MCF 10A (cell line): ENCODE data around the gene CFAP69. TPM values are rescaled to one million over a fixed set of nuclear protein-coding genes. Genes with fewer than 3 reads are reported as not detected.

Experiments
- BruUV-seq: library from RNA; stranded (reverse); fragments of 400-500 nt; replicated peaks from 2 replicates; lab custom pipeline; 2021; lab: Mats Ljungman, UMichigan
- CTCF ChIA-PET: fragments of 300-600 bp; sonication (Branson Sonifier 250); formaldehyde crosslinking; extraction: SDS; loops from one replicate; lab custom pipeline; 2021; ENCODE audit warnings: antibody characterized with exemption, inconsistent platforms; lab: Yijun Ruan, JAX
- POLR2A ChIA-PET: fragments of 300-600, 350-650 bp; sonication (Branson Sonifier 250); formaldehyde crosslinking; extraction: SDS; loops from one replicate; lab custom pipeline; 2020; ENCODE audit warnings: antibody characterized with exemption, inconsistent platforms; lab: Yijun Ruan, JAX
- DNase-seq: peaks from one replicate; pipeline ENCODE4 v3.0.0-alpha.2; 2018; ENCODE audit not compliant: unreplicated experiment
- H3K27ac Mint-ChIP-seq: one replicate; pipeline ENCODE4 v1.8.0; 2022; ENCODE audit warnings: mild to moderate bottlenecking, low read depth, mixed read lengths; ENCODE audit not compliant: unreplicated experiment
- H3K27me3 Mint-ChIP-seq: one replicate; pipeline ENCODE4 v1.8.0; 2022; ENCODE audit warnings: mixed read lengths; ENCODE audit not compliant: insufficient read depth, unreplicated experiment
- H3K36me3 Mint-ChIP-seq: one replicate; pipeline ENCODE4 v1.8.0; 2022; ENCODE audit warnings: mild to moderate bottlenecking, moderate library complexity, mixed read lengths; ENCODE audit not compliant: insufficient read depth, unreplicated experiment
- H3K4me1 Mint-ChIP-seq: one replicate; pipeline ENCODE4 v1.8.0; 2022; ENCODE audit warnings: mixed read lengths; ENCODE audit not compliant: insufficient read depth, unreplicated experiment
- H3K4me3 Mint-ChIP-seq: one replicate; pipeline ENCODE4 v1.8.0; 2022; ENCODE audit warnings: mild to moderate bottlenecking, moderate library complexity, mixed read lengths; ENCODE audit not compliant: unreplicated experiment
- H3K9me3 Mint-ChIP-seq: one replicate; pipeline ENCODE4 v1.8.0; 2022; ENCODE audit warnings: mixed read lengths; ENCODE audit not compliant: unreplicated experiment
- CTCF ChIP-seq: fragments of 200-600 bp; IDR thresholded peaks from one replicate; pipeline ENCODE4 v1.8.0; 2022; ENCODE audit warnings: antibody characterized with exemption, mild to moderate bottlenecking; ENCODE audit not compliant: unreplicated experiment
- intact Hi-C: fragments of 100-400 bp; cut with micrococcal nuclease; formaldehyde crosslinking; loops from 2 replicates; pipeline ENCODE4 v1.14.1; 2022
- total RNA-seq: library from RNA; stranded (reverse); gene quantifications from 2 replicates; pipeline ENCODE4 v1.2.3, GENCODE V29; 2022

The CFAP69 gene
- total RNA-seq, 1 experiment from 2014 or later: 2.9 TPM

GRCh38 chr7:90309872-90310271, 64.9 kb downstream of the CFAP69 start:
- no peaks in the 10 kb centered on the region for H3K27me3 Mint-ChIP-seq
- BruUV-seq: no TSS peak
- H3K27ac Mint-ChIP-seq: no peak overlapping the region
- intact Hi-C loops: no loop called here
- no peak overlapping the region for H3K4me3 Mint-ChIP-seq
- no peak for TF ChIP-seq CTCF
- ChIA-PET POLR2A (no interaction called here), CTCF (interaction anchor here (0.6 to 1.1 kb wide), 4 partner anchors 11 to 142 kb away, joined by 3 to 5 read pairs (median 3); no protein-coding TSS in a partner anchor)
- no peak for DNase-seq
- H3K36me3 Mint-ChIP-seq: no peaks in the 10 kb centered on the region
- H3K4me1 Mint-ChIP-seq: no peaks in the 10 kb centered on the region
- no peaks in the 10 kb centered on the region for H3K9me3 Mint-ChIP-seq

- no peak overlapping the region for H3K4me3 Mint-ChIP-seq
- no peaks in the 10 kb centered on the region for H3K36me3 Mint-ChIP-seq
- no TSS peak for BruUV-seq
- ChIA-PET POLR2A (no interaction called here), CTCF (interaction anchor here (0.7 to 4.2 kb wide), 4 partner anchors 30 to 473 kb away, joined by 3 to 25 read pairs (median 4); partner anchors contain the start of gene GTPBP10)
- no peaks in the 10 kb centered on the region for H3K27me3 Mint-ChIP-seq
- intact Hi-C loops: no loop called here
- no peak overlapping the region for H3K27ac Mint-ChIP-seq
- no peaks in the 10 kb centered on the region for H3K9me3 Mint-ChIP-seq
- DNase-seq: no peak
- no peak for TF ChIP-seq CTCF
- H3K4me1 Mint-ChIP-seq: no peaks in the 10 kb centered on the region
Observed at GRCh38 chr7:90311175-90311574, 66.2 kb downstream of the CFAP69 start.

- POLR2A ChIA-PET: no interaction called here
- H3K4me1 Mint-ChIP-seq: no peaks in the 10 kb centered on the region
- peak; percentile 17 for DNase-seq
- no TSS peak for BruUV-seq
- intact Hi-C loops: loop anchor here (1.0 kb wide), 2 partner anchors 100 to 115 kb away; no protein-coding TSS in a partner anchor
- H3K36me3 Mint-ChIP-seq: no peaks in the 10 kb centered on the region
- CTCF ChIA-PET: interaction anchor here (0.6 to 4.2 kb wide), 10 partner anchors 10 to 294 kb away, joined by 3 to 25 read pairs (median 3); no protein-coding TSS in a partner anchor
- peak; percentile 28 for TF ChIP-seq CTCF
- no peaks in the 10 kb centered on the region for H3K9me3 Mint-ChIP-seq
- H3K27me3 Mint-ChIP-seq: peaks cover 15% of the 10 kb centered on the region
- H3K4me3 Mint-ChIP-seq: no peak overlapping the region
- H3K27ac Mint-ChIP-seq: no peak overlapping the region
Observed at GRCh38 chr7:90312745-90313144, 67.8 kb downstream of the CFAP69 start.

GRCh38 chr7:90313907-90314306, 68.9 kb downstream of the CFAP69 start:
- ChIA-PET POLR2A (no interaction called here), CTCF (interaction anchor here (0.8 to 4.2 kb wide), 2 partner anchors 15 to 114 kb away, joined by 3 to 25 read pairs; no protein-coding TSS in a partner anchor)
- TF ChIP-seq CTCF: no peak
- H3K4me3 Mint-ChIP-seq: no peak overlapping the region
- H3K27ac Mint-ChIP-seq: no peak overlapping the region
- DNase-seq: no peak
- no TSS peak for BruUV-seq
- no peaks in the 10 kb centered on the region for H3K4me1 Mint-ChIP-seq
- intact Hi-C loops: no loop called here
- no peaks in the 10 kb centered on the region for H3K36me3 Mint-ChIP-seq
- no peaks in the 10 kb centered on the region for H3K9me3 Mint-ChIP-seq
- H3K27me3 Mint-ChIP-seq: peaks cover 23% of the 10 kb centered on the region
